ENCODE results near the gene OVCA2.
A peak's percentile ranks its signal among the peaks of the same experiment; 100 is the strongest.

The OVCA2 gene

DNA sequence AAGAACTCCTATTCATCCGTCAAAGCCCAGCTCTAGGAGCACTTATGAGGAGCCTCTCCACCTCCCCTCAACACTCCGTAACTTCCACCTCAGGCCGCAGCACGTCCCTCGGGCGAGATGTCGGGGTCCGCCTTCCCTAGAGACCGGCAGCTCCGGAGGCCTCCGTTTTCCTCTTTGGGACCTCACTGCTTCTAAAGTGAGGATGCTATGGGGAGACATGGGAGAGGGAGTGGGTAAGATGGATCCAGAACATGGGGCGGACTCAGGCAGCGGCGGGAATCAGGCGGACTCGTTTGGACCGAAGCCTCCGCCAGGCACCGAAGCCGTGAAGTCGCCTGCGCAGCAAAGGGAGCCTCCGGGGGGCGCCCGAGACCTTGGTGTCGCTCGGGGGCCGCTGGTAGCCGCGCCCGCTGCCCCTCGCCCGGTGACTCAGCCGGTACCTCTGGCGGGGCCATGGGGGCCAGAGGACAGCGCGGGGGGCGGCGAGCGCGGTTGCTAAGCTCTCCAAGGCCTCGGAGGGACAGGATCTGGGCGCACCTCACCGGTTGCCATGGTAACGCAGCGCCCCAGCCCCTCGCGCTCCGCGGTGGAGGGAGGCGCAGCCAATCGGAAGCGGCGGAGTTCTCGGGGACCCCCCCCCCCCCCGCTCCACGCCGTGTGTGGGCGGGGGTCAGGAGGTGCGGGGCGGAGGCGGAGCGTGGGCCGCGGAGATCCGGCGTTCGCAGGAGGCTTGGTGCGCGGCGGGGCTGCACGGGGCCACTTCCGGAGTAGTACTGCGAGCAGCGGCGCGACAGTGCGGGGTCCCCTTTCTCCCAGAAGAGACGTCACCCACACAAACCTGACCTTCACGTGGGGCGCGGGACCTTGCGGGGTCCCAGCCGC lies 11.8 kb downstream of the OVCA2 start (continued):
- TF ChIP-seq, protein P1, sequence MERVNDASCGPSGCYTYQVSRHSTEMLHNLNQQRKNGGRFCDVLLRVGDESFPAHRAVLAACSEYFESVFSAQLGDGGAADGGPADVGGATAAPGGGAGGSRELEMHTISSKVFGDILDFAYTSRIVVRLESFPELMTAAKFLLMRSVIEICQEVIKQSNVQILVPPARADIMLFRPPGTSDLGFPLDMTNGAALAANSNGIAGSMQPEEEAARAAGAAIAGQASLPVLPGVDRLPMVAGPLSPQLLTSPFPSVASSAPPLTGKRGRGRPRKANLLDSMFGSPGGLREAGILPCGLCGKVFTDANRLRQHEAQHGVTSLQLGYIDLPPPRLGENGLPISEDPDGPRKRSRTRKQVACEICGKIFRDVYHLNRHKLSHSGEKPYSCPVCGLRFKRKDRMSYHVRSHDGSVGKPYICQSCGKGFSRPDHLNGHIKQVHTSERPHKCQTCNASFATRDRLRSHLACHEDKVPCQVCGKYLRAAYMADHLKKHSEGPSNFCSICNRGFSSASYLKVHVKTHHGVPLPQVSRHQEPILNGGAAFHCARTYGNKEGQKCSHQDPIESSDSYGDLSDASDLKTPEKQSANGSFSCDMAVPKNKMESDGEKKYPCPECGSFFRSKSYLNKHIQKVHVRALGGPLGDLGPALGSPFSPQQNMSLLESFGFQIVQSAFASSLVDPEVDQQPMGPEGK (tag by site-specific recombination; IDR thresholded peaks at IDR 0.05): peak; percentile 100
- TF ChIP-seq ZFP3 (tag by site-specific recombination; IDR thresholded peaks at IDR 0.05; ENCODE audit: low read depth) (peak; percentile 99), ZBTB8A (tag by site-specific recombination; IDR thresholded peaks at IDR 0.05) (peak; percentile 84), ZBTB17 (tag by site-specific recombination; IDR thresholded peaks at IDR 0.05) (peak; percentile 92), KLF9 (tag by site-specific recombination; IDR thresholded peaks at IDR 0.05; ENCODE audit: low read depth) (peak; percentile 50), ZNF335 (tag by site-specific recombination; conservative IDR thresholded peaks at IDR 0.05) (peak; percentile 70), FEZF1 (tag by site-specific recombination; IDR thresholded peaks at IDR 0.05) (no peak), ZNF701 (tag by site-specific recombination; IDR thresholded peaks at IDR 0.05) (no peak), ZNF610 (tag by site-specific recombination; IDR thresholded peaks at IDR 0.05; ENCODE audit: borderline replicate concordance) (0 out of 2 replicates have a peak, but pooled peaks have one; percentile 64), ZNF23 (tag by site-specific recombination; IDR thresholded peaks at IDR 0.05; ENCODE audit: borderline replicate concordance) (no peak), ZFHX2 (tag by site-specific recombination; conservative IDR thresholded peaks at IDR 0.05) (peak; percentile 99), ZXDB (tag by site-specific recombination; IDR thresholded peaks at IDR 0.05) (0 out of 2 replicates have a peak, but pooled peaks have one; percentile 27), ZNF600 (tag by site-specific recombination; IDR thresholded peaks at IDR 0.05) (peak; percentile 100), OSR2 (tag by site-specific recombination; IDR thresholded peaks at IDR 0.05) (peak; percentile 29), ZNF514 (tag by site-specific recombination; IDR thresholded peaks at IDR 0.05) (no peak), ZNF221 (tag by site-specific recombination; IDR thresholded peaks at IDR 0.05; ENCODE audit: borderline replicate concordance) (no peak), ZNF37A (tag by site-specific recombination; IDR thresholded peaks at IDR 0.05) (no peak), OVOL3 (tag by site-specific recombination; IDR thresholded peaks at IDR 0.05) (no peak), MYNN (tag by site-specific recombination; IDR thresholded peaks at IDR 0.05; ENCODE audit: borderline replicate concordance) (peak; percentile 74), YY1 (tag by site-specific recombination; IDR thresholded peaks at IDR 0.05) (no peak; the same call in 1 of the 2 replicates)
- TF ChIP-seq, protein P2, sequence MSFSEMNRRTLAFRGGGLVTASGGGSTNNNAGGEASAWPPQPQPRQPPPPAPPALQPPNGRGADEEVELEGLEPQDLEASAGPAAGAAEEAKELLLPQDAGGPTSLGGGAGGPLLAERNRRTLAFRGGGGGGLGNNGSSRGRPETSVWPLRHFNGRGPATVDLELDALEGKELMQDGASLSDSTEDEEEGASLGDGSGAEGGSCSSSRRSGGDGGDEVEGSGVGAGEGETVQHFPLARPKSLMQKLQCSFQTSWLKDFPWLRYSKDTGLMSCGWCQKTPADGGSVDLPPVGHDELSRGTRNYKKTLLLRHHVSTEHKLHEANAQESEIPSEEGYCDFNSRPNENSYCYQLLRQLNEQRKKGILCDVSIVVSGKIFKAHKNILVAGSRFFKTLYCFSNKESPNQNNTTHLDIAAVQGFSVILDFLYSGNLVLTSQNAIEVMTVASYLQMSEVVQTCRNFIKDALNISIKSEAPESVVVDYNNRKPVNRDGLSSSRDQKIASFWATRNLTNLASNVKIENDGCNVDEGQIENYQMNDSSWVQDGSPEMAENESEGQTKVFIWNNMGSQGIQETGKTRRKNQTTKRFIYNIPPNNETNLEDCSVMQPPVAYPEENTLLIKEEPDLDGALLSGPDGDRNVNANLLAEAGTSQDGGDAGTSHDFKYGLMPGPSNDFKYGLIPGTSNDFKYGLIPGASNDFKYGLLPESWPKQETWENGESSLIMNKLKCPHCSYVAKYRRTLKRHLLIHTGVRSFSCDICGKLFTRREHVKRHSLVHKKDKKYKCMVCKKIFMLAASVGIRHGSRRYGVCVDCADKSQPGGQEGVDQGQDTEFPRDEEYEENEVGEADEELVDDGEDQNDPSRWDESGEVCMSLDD (tag by site-specific recombination; IDR thresholded peaks at IDR 0.05): peak; percentile 99
- TF ChIP-seq, protein P3, sequence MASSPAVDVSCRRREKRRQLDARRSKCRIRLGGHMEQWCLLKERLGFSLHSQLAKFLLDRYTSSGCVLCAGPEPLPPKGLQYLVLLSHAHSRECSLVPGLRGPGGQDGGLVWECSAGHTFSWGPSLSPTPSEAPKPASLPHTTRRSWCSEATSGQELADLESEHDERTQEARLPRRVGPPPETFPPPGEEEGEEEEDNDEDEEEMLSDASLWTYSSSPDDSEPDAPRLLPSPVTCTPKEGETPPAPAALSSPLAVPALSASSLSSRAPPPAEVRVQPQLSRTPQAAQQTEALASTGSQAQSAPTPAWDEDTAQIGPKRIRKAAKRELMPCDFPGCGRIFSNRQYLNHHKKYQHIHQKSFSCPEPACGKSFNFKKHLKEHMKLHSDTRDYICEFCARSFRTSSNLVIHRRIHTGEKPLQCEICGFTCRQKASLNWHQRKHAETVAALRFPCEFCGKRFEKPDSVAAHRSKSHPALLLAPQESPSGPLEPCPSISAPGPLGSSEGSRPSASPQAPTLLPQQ (tag by site-specific recombination; IDR thresholded peaks at IDR 0.05): peak; percentile 70
- TF ChIP-seq, protein P4, sequence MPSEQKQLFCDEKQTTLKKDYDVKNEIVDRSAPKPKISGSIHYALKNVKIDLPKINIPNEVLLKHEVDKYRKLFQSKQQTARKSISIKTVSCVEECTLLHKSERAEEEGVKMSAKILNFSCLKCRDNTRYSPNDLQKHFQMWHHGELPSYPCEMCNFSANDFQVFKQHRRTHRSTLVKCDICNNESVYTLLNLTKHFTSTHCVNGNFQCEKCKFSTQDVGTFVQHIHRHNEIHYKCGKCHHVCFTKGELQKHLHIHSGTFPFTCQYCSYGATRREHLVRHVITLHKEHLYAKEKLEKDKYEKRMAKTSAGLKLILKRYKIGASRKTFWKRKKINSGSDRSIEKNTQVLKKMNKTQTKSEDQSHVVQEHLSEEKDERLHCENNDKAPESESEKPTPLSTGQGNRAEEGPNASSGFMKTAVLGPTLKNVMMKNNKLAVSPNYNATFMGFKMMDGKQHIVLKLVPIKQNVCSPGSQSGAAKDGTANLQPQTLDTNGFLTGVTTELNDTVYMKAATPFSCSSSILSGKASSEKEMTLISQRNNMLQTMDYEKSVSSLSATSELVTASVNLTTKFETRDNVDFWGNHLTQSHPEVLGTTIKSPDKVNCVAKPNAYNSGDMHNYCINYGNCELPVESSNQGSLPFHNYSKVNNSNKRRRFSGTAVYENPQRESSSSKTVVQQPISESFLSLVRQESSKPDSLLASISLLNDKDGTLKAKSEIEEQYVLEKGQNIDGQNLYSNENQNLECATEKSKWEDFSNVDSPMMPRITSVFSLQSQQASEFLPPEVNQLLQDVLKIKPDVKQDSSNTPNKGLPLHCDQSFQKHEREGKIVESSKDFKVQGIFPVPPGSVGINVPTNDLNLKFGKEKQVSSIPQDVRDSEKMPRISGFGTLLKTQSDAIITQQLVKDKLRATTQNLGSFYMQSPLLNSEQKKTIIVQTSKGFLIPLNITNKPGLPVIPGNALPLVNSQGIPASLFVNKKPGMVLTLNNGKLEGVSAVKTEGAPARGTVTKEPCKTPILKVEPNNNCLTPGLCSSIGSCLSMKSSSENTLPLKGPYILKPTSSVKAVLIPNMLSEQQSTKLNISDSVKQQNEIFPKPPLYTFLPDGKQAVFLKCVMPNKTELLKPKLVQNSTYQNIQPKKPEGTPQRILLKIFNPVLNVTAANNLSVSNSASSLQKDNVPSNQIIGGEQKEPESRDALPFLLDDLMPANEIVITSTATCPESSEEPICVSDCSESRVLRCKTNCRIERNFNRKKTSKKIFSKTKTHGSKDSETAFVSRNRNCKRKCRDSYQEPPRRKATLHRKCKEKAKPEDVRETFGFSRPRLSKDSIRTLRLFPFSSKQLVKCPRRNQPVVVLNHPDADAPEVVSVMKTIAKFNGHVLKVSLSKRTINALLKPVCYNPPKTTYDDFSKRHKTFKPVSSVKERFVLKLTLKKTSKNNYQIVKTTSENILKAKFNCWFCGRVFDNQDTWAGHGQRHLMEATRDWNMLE (tag by site-specific recombination; conservative IDR thresholded peaks at IDR 0.05; ENCODE audit: low read depth): no peak
- TF ChIP-seq, protein P5, sequence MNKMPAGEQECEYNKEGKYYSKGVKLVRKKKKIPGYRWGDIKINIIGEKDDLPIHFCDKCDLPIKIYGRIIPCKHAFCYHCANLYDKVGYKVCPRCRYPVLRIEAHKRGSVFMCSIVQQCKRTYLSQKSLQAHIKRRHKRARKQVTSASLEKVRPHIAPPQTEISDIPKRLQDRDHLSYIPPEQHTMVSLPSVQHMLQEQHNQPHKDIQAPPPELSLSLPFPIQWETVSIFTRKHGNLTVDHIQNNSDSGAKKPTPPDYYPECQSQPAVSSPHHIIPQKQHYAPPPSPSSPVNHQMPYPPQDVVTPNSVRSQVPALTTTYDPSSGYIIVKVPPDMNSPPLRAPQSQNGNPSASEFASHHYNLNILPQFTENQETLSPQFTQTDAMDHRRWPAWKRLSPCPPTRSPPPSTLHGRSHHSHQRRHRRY (tag by site-specific recombination; IDR thresholded peaks at IDR 0.05): no peak
- TF ChIP-seq, protein P6, sequence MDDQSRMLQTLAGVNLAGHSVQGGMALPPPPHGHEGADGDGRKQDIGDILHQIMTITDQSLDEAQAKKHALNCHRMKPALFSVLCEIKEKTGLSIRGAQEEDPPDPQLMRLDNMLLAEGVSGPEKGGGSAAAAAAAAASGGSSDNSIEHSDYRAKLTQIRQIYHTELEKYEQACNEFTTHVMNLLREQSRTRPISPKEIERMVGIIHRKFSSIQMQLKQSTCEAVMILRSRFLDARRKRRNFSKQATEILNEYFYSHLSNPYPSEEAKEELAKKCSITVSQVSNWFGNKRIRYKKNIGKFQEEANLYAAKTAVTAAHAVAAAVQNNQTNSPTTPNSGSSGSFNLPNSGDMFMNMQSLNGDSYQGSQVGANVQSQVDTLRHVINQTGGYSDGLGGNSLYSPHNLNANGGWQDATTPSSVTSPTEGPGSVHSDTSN (CRISPR knock-in tag; IDR thresholded peaks at IDR 0.05): 0 out of 2 replicates have a peak, but pooled peaks have one; percentile 59
